ENCODE data around the gene TTC13.
"Not testable (repeated sequence)": the region's sequence is repeated elsewhere in the genome, so short reads cannot be mapped to it uniquely, and the experiment has no call there.

The TTC13 gene

DNA sequence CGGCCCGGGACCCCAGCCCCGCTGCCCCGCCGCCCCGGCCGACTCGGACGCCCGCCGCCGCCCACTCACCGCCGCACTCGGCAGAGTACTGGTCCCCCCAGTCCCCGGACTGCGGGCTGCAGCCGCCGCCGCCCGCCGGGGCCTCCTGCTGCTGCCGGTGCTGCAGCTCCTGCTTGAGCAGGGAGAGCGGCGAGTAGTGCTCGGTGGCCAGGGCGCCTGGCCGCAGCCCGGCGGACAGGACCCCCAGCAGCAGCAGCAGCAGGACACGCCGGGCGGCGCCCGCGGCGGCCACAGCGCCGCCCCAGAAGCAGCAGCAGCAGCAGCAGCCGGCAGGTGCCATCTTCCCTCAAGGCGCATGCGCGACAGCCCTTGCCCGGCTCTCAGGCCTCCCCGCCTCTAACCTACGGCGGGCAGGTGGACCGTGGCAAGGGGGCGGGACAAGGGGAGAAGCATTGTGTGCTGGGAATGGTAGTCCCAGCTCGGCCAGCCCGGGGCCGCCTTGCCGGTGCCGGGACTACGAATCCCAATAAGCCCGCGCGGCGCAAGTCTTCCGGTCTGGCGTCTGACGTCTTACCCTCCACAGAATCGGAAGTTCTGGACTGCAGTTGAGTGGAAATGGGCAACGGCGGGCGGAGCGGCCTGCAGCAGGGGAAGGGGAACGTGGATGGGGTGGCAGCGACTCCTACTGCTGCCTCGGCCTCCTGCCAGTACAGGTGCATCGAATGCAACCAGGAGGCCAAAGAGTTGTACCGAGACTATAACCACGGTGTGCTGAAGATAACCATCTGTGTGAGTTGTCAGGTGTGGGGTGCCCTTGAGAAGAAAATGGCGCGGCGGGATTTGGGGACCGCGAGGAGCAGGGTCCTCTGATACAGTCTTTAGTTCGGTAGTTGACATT lies at the start of gene TTC13, which contains the start of gene ARV1:
Gene TTC13 (minus strand): TSS at position 371 of the 898 bp plus-strand sequence. CDS start 31 bp downstream, at position 340.
Gene ARV1 (plus strand): TSS at position 604 of the 898 bp plus-strand sequence. CDS start 12 bp downstream, at position 616.
- peak; percentile 99 for DNase-seq

- DNase-seq: no peak
Observed at GRCh38 chr1:231027971-231028370, 49.3 kb upstream of the TTC13 start.

GRCh38 chr1:231027136-231027925 lies 48.7 kb upstream of the TTC13 start:
- DNase-seq: no peak

DNA sequence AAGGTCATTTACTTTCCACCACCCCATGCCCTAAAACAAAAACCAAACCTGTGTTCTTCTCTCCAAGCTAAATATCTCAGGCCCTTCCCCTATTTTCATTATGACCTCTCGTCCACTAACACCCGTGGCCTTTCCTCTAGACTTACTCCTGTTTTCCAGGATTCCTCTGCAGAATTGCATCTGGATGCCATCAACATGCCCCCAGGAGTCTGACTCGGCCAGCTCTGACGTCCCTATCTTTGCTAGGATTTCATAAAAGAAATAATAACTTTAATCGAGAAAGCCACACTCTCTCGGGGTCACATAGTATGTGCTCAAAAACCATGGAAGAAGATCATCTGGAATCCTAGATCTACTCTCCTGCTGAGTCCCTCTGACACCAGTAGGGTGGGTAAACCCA lies 47.9 kb upstream of the TTC13 start:
- DNase-seq: no peak

GRCh38 chr1:231023150-231023549 lies 44.5 kb upstream of the TTC13 start:
- DNase-seq: no peak

GRCh38 chr1:231022543-231022942 lies 43.9 kb upstream of the TTC13 start:
- DNase-seq: not testable (repeated sequence)

- DNase-seq: no peak
Observed at GRCh38 chr1:231021540-231022031, 42.9 kb upstream of the TTC13 start.

DNA sequence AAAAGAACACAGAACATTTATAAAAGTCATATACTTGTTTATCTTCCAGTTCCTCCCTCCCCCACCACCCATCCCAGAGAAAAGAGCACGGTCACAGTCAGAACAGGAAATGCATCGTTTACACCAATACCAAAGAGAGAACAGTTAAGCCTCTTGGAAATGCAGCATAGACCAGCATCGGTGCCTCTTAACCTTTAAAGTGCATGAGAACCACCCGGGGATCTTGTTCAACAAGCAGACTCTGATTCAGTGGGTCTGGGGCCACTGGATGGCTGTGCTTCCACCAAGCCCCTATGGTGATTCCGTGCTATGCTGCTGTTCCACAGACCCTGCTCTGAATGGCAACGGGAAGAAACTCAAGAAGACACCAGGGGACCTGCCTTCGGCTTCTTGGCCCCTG lies 42.2 kb upstream of the TTC13 start:
- no peak for DNase-seq

DNA sequence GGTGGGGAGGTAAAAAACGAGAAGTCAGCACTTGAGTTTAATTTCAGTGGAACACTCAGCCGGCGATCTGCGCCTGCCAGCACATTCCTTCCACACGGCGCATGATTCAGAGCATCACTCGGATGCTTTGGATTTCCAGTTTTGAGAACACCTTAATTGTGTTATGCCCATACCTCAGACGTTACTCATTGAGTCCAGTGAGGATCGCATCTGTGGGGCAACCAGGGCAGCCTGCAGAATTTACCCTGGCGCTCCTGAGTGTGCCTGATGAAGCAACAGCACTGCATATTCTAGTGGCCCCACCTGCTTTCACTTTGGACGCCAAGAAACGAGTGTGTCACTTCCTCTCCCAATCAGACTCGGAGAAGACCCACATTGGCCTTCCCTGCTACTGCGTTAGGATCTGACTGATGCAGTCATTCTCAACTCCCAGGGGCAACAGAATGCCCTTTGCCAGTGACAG lies 41.5 kb upstream of the TTC13 start:
- DNase-seq: peak; percentile 24

DNA sequence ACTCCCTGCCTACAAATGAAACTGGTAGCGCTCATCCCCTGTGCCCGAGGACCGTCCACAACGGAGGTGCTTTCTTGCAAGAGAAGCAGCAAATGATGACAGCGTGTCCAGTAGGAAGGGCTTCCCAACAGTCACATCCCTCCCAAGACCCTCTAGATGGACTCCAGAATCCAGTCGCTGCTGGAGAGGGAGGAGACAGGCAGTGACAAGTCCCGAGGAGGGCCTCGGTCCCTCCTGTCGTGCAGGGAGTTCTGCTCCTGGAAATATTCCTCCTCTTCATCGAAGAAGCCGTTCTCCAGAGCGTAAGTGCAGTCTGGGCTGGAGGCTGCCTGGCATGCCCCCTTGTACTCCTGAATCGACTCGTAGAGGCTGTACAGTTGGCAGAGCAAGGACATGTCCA lies 41.0 kb upstream of the TTC13 start:
- DNase-seq: no peak

GRCh38 chr1:231016966-231017365 lies 38.3 kb upstream of the TTC13 start:
- no peak for DNase-seq

DNA sequence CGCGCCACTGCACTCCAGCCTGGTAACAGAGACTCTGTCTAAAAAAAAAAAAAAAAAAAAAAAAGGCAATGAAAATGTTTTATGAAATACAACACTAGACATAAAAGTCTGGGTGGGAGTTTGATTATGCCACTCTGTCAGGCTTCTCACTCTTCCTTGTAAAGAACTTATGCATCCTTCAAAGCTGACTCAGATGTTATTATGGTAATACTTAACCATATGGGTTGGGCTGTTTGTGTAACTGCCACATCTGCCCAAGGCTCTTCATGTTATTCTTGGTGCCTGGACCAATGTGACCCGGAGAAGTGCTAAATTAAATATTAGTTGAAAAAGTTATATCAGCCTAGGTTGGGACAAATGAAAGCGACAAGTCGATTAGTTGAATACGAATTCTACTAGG lies 37.6 kb upstream of the TTC13 start:
- DNase-seq: no peak

DNA sequence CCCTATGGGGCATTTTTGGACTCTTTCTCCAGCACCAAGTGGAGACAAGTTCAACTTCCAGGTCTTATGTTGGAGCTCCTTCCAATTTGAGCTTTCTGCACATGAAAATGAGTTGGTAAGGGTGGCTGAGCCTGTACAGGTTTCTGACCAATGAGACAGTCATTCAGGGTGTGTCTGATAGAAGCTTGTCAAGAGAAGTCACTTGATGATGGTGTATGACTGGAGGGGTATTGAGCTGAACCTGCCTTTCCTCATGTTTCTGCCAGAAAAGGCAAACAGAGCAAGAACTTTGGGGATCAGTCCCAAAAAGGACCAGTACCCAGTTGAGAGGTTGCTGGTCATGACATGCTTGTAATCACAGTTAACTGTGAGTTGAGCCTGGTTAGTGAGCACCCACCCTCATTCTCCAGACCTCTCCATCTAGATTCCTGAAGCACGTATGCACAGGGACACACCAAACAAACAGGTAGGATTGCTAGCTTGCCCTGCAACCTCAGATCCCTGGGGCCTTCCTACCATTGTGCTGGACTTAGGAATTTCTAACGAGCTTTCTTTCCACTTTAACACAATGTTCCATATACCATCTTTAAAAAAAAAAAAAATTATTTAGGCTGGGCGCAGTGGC lies 34.8 kb upstream of the TTC13 start:
- DNase-seq: no peak

DNA sequence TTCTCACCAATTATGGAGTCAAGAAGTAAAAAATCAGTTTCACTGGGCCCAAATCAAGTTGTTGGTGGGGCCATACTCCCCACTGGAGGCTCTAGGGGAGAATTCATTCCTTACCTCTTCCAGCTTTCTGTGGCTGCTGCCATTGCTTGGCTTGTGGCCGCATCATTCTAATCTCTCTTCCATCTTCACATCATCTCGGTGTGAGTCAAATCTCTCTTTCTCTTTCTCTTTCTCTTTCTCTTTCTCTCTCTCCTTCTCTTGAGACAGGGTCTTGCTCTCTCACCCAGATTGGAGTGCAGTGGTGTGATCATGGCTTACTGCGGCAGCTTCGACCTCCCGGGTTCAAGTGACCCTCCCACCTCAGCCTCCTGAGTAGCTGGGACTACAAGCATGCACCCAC lies 33.3 kb upstream of the TTC13 start:
- peak; percentile 14 for DNase-seq

GRCh38 chr1:231011360-231011759 lies 32.7 kb upstream of the TTC13 start:
- no peak for DNase-seq

- DNase-seq: not testable (repeated sequence)
Observed at GRCh38 chr1:231007535-231007934, 28.9 kb upstream of the TTC13 start.

DNA sequence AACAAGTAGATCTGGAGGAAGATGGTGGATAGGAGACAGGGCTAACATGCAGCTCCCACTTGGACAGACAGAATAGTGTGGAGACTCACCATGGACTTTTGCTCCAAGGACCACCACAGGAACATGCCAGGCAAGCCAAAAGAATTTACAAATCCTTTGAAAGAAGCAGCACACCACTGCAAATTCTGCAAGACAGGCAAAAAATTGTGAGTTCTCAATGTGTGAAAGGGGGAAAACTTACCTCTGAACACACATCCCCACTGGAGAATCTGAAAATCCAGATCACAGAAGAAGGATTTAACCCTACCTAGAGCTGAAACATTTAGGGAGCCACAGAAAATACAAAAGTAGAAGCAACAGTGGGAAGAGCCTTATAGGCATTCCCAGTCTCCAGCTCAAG lies 23.2 kb upstream of the TTC13 start:
- DNase-seq: no peak

- DNase-seq: peak; percentile 17
Observed at GRCh38 chr1:231000639-231001038, 22.0 kb upstream of the TTC13 start.

DNA sequence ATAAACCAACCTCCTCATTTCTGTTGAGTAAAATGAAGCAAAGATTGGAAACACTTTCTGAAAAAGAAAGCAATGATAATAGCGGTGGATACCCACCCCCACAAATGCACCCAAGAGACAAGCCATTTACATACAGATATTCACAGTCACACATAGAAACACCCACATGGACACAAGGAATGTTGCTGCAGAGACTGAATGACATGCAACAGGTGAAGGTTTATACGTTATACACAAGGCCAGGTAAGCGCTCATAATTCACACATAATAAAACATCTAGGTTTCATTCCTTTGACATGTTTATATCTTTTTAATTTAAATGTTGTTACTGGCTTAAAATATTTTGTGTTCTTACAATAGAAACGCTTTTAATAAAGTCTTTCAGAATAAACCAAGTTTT lies 21.5 kb upstream of the TTC13 start:
- DNase-seq: no peak

DNA sequence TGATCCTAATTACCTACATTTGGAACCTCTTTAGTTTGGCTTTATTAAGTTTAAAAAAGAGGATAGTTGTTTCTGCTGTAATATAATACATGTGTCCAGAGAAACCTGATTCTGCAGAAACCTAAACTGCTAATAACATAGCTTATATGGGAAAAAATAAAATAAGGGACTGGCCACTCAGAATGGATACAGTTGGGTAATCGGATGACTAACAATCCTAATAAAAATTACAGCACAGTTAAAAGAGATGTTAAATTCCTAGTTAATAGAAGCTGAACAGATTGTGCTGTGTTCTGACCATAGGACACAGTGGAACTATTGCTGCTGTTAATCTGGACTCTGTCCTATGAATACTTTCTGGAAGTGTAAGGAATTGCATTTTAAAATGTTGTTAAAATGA lies 16.2 kb upstream of the TTC13 start:
- DNase-seq: no peak

DNA sequence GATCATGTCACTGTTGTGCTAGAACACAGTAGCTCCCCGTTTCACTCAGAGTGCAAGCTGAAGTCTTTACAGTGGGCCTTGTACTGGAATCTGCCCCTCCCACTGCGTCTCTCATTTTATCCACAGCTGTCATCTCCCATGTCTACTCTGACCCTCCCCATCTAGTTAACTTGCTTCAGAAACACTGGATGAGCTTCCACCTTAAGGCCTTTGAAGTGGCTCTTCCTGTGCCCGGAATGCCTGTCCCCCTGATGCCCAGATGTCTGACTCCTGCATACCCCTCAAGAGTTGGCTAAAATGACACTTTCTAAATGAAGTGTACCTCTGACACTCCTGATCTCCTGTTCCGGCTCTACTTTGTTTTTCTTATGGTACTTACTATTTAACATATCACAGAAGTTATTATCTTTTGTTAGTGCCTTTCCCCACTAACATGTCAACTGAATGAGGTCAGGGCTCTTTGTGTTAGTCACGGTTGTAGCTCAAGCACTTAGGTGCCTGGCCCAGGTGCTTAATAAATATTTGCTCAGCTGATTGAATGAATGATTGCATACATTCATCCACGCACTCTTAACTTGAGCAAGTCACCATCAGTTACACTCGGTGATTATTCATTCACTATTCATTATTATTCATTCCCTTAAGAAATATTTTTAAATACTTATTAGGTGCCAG lies 13.6 kb upstream of the TTC13 start:
- DNase-seq: no peak

DNA sequence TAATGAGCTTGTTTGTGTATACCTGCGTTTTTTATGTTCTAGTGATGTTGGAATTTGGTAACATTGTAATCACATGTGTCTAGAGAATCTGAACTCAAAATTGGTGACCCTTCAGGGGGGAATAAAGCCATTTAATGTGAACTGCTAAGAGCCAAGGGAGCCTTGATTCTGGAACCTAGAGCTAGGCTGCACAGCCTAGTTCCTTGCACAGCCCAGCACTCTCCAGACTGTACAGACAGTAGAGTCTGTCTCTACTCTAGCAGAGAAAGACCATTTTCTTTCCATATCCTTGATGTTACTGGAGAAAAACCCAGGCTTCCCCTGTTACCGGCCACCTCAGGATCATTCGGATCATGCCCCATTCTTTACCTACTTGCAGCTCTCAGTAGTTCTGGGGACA lies 8.8 kb upstream of the TTC13 start:
- DNase-seq: no peak

- no peak for DNase-seq
Observed at GRCh38 chr1:230986976-230987375, 8.3 kb upstream of the TTC13 start.

Data from activated CD4-positive, alpha-beta T cell treated with anti-CD3 and anti-CD28 coated beads, Interleukin-2, Interleukin-6, amounts not matched to agents 100 ng/mL and 50 ng/mL, durations not matched to agents 16 hours and 8 hours (primary cell).